Tibial nerve (tissue), 4 donors: Measurements from ENCODE around the gene STAM2. TPM values are rescaled to one million over a fixed set of nuclear protein-coding genes. Genes with fewer than 3 reads are reported as not detected.
"Not testable (repeated sequence)": the region's sequence is repeated elsewhere in the genome, so short reads cannot be mapped to it uniquely, and the experiment has no call there.

Source experiments
- DNase-seq, 2 donors: peaks; one replicate each; pipeline ENCODE4 v3.0.0-alpha.2; 2019; ENCODE audit warnings: low spot score in 2 of 2
- H3K27ac ChIP-seq, 4 donors: fragments of 200-600 bp; sonication (generic) in 3 of 4; one replicate each; pipeline ENCODE4 v1.5.1; 2017 to 2019; ENCODE audit warnings: mild to moderate bottlenecking in 1 of 4
- H3K27me3 ChIP-seq, 2 donors: fragments of 200-600 bp; sonication (generic) in 1 of 2; one replicate each; pipeline versions ENCODE4 v1.5.1 to v1.6.0; 2017 to 2019
- H3K36me3 ChIP-seq, 3 donors: fragments of 200-600 bp; sonication (generic); one replicate each; pipeline ENCODE4 v1.5.1; 2018 to 2019
- H3K4me1 ChIP-seq, 4 donors: fragments of 200-600 bp; sonication (generic) in 3 of 4; one replicate each; pipeline ENCODE4 v1.5.1; 2017 to 2019
- H3K4me3 ChIP-seq, 4 donors: fragments of 200-600 bp; sonication (generic) in 3 of 4; one replicate each; pipeline ENCODE4 v1.5.1; 2017 to 2019; ENCODE audit warnings: mild to moderate bottlenecking in 1 of 4, moderate library complexity in 1 of 4
- H3K9me3 ChIP-seq, 4 donors: fragments of 200-600 bp; sonication (generic) in 3 of 4; one replicate each; pipeline ENCODE4 v1.5.1; 2017 to 2019
- EP300 ChIP-seq, 2 donors: sonication (generic); formaldehyde crosslinking; IDR thresholded peaks; one replicate each; pipeline ENCODE4 v1.6.1; 2017; ENCODE audit warnings: antibody characterized with exemption in 2 of 2, mild to moderate bottlenecking in 1 of 2
- POLR2A ChIP-seq, 2 donors: fragments of 450-650 bp; IDR thresholded peaks; one replicate each; pipeline ENCODE4 v1.6.1; 2017; ENCODE audit warnings: antibody characterized with exemption in 2 of 2, mild to moderate bottlenecking in 2 of 2, moderate library complexity in 2 of 2
- WGBS, 2 donors: methylation state at CpG; one replicate each; pipeline ENCODE4 v1.1.5; 2018; 5-methylcytosine and 5-hydroxymethylcytosine counted together
- total RNA-seq, 4 donors: library from RNA; depleted of rRNA; stranded (reverse); fragments of >200 nt; gene quantifications; one replicate each; pipeline ENCODE4 v1.1.0, GENCODE V29; 2016
- TF ChIP-seq, protein P1 (sequence below), 5 experiments: fragments of 200-600 bp in 3 of 5; fragments of 450-650 bp in 2 of 5; sonication (generic) in 3 of 5; IDR thresholded peaks; one replicate each; pipeline ENCODE4 v1.5.1; 2016 to 2019; ENCODE audit warnings: antibody characterized with exemption in 5 of 5, mild to moderate bottlenecking in 3 of 5, moderate library complexity in 2 of 5

Gene STAM2
- total RNA-seq, 4 donors from 2014 or later: 18.9 to 45.4 (median 31.7) TPM

DNA sequence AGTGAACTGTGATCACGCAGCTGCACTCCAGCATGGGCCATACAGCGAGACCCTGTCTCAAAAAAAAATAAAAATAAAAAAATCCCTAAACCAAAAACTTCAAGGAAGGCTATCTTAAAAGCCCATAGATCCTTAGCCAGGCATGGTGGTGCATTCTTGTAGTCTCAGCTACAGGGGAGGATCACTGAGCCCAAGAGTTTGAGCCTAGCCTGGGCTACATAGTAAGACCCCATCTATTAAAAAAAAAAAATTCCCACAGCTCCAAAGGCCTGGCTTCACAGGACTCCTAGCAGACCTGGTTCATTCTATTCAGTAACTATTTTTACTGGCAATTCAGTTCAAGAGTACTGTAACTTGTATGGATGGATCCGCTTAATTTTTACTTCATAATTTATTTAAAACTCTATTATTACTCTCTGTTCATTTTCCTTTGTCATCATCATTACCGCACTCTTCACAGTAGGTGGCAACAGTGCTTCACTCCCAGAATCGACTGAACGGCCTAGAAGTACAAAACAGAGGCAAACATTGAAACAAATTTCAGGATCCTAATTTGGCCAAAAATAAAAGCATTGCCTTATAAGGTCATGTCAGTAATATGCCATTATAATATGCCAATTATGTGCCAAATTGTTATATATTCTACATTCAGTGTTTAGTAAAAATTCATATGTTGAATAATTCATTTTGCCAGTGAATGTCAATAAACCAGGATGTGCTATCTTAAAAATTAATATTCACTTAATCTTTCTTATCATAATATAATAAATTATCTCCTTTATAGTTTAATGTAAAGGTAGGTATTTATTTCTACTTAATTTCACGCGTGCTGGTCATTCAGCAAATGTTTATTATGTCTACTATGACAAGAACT, 14.3 kb upstream of the STAM2 start:
- Histone ChIP-seq H3K27ac (no peak overlapping the region), H3K4me1 (peaks cover 0 to 8% (median 0%) of the 10 kb centered on the region in 4 donors), H3K4me3 (no peak overlapping the region), H3K36me3 (no peaks in the 10 kb centered on the region), H3K27me3 (no peaks in the 10 kb centered on the region), H3K9me3 (peaks cover 0 to 6% (median 0%) of the 10 kb centered on the region in 4 donors)
- DNase-seq: peak in 1 of 2 donors; percentile 61
- WGBS, 2 donors: 40% methylated on average over 8 of the region's 8 CpGs
- TF ChIP-seq EP300 (IDR thresholded peaks at IDR 0.05) (peak in 1 of 2 donors; percentile 27), POLR2A (IDR thresholded peaks at IDR 0.05) (no peak)
- TF ChIP-seq, protein P1, sequence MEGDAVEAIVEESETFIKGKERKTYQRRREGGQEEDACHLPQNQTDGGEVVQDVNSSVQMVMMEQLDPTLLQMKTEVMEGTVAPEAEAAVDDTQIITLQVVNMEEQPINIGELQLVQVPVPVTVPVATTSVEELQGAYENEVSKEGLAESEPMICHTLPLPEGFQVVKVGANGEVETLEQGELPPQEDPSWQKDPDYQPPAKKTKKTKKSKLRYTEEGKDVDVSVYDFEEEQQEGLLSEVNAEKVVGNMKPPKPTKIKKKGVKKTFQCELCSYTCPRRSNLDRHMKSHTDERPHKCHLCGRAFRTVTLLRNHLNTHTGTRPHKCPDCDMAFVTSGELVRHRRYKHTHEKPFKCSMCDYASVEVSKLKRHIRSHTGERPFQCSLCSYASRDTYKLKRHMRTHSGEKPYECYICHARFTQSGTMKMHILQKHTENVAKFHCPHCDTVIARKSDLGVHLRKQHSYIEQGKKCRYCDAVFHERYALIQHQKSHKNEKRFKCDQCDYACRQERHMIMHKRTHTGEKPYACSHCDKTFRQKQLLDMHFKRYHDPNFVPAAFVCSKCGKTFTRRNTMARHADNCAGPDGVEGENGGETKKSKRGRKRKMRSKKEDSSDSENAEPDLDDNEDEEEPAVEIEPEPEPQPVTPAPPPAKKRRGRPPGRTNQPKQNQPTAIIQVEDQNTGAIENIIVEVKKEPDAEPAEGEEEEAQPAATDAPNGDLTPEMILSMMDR (IDR thresholded peaks at IDR 0.05): peak; percentile 69 to 83 (median 71)

DNA sequence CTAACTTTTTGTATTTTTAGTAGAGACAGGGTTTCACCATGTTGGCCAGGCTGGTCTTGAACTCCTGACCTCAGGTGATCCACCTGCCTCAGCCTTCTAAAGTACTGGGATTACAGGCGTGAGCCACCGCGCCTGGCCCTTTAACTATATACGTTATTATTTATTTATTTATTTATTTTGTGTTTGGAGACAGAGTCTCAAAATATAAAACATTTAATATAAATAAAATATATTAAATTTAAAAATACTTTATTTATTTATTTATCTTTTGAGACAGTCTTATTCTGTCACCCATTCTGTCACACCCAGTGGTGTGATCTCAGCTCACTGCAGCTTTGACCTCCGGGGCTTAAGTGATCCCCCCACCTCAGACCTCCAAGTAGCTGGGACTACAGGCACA, 11.2 kb upstream of the STAM2 start:
- H3K27me3 ChIP-seq, H3K4me1 ChIP-seq, H3K36me3 ChIP-seq, H3K9me3 ChIP-seq, H3K4me3 ChIP-seq, H3K27ac ChIP-seq, DNase-seq: not testable (repeated sequence)
- WGBS, 2 donors: 92 to 95% methylated on average over 5 of the region's 5 CpGs

DNA sequence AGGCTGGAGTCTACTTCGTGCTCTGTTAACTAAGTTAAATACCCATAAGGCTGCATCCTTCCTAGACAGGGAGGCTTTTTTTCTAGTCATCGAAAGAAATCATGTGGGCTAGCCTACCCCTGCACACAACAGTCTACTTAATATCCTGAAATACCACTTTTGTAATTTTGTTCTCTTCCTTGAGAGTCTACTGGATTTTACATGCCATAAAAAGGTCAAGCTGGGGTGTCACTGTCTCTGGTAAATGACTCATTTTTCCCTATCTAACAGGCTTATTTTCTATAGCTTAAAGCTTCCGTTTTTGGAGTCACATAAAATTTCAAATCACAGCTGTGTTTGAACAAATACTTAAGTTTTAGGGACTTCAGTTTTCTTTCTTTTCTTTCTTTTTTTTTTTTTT, 10.7 kb upstream of the STAM2 start:
- no peak for DNase-seq
- H3K27me3 ChIP-seq: no peaks in the 10 kb centered on the region
- no peak overlapping the region for H3K4me3 ChIP-seq
- H3K9me3 ChIP-seq: no peaks in the 10 kb centered on the region
- WGBS, 2 donors: 60 to 66% methylated on average over 3 of the region's 3 CpGs
- no peaks in the 10 kb centered on the region for H3K36me3 ChIP-seq
- peaks cover 0 to 8% (median 0%) of the 10 kb centered on the region in 4 donors for H3K4me1 ChIP-seq
- H3K27ac ChIP-seq: no peak overlapping the region
- no peak for TF ChIP-seq POLR2A (IDR thresholded peaks at IDR 0.05)
- TF ChIP-seq, protein P1 (IDR thresholded peaks at IDR 0.05): no peak
- no peak for TF ChIP-seq EP300 (IDR thresholded peaks at IDR 0.05)

DNA sequence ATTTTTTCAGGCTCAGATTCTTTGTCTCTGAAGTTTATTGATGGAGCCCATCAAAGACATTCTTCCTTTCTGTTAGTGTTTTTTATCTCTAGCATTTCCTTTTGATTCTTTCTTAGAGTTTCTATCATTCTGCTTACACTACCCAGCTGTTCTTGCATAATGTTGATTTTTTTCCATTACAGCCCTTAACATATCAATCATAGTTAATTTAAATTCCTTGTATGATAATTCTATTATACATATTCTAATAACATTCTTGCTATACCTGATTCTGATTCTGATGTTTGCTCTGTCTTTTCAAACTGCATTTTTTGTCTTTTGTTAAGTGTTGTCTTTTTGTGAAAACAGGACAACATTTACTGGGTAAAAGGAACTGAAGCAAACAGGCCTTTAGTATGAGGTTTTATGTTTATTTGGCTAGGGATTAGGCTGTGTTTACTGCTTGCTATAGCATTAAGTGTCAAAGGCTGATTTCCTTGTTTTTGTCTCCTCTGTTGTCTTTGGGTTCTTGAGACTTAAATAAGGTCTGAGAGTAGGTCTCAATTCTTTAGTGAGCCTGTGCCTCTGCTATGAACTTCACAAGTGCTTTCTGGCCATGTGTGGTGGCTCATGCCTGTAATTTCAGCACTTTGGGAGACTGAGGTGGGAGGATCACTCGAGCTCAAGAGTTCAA, 8.0 kb upstream of the STAM2 start:
- H3K27ac ChIP-seq: no peak overlapping the region
- no peak for DNase-seq
- no peaks in the 10 kb centered on the region for H3K27me3 ChIP-seq
- H3K4me3 ChIP-seq: no peak overlapping the region
- no peaks in the 10 kb centered on the region for H3K4me1 ChIP-seq
- H3K36me3 ChIP-seq: no peaks in the 10 kb centered on the region
- no peaks in the 10 kb centered on the region for H3K9me3 ChIP-seq
- 0% methylated on average over 1 of the region's 1 CpG for WGBS, 2 donors
- no peak for TF ChIP-seq POLR2A (IDR thresholded peaks at IDR 0.05)
- TF ChIP-seq, protein P1 (IDR thresholded peaks at IDR 0.05): no peak
- TF ChIP-seq EP300 (IDR thresholded peaks at IDR 0.05): no peak

DNA sequence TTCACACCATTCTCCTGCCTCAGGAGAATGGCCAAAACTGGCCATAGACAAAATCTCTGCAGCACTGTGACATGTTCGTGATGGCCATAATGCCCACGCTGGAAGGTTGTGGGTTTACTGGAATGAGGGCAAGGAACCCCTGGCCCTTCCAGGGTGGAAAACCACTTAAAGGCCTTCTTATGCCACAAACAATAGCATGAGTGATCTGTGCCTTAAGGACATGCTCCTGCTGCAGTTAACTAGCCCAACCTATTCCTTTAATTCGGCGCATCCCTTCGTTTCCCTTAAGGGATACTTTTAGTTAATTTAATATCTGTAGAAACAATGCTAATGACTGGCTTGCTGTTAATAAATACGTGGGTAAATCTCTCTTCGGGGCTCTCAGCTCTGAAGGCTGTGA, 2.1 kb upstream of the STAM2 start:
- WGBS, 2 donors: 92 to 98% methylated on average over 5 of the region's 7 CpGs

DNA sequence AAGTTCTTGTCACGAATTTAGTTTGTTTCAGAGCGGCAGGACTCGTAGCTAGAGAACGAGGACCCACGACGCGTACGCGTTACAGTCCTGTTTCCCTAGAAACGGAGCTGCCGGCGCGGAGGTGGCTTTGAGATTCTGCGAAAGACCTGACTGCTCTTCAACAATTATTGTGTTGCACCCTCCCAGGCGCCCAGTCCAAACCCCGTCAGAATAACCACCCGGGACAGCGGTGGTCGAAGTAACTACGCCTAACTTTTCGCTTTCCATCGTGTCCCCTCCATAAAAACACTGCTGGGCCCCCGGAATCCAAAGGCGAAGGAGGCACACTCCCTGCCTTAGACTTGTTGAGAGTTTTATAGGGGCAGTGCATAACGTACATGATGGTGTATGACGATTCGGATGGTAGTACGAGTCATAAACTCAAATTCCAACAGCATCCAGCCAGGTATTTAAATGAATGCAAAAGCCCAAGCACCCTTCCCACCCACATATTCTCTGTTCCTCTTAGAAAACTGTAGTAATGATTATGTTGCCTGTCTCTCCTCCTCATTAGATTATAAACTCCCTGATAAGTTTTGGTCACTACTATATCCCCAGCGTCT, 651 bp upstream of the STAM2 start:
- TF ChIP-seq POLR2A (IDR thresholded peaks at IDR 0.05): no peak
- TF ChIP-seq EP300 (IDR thresholded peaks at IDR 0.05): no peak
- TF ChIP-seq, protein P1 (IDR thresholded peaks at IDR 0.05): no peak
- H3K36me3 ChIP-seq: no peaks in the 10 kb centered on the region
- no peaks in the 10 kb centered on the region for H3K27me3 ChIP-seq
- H3K4me1 ChIP-seq: peaks cover 2 to 32% (median 23%) of the 10 kb centered on the region in 4 donors
- H3K4me3 ChIP-seq: peak overlapping the region; percentile 62 to 89 (median 73)
- H3K27ac ChIP-seq: peak overlapping the region; percentile 90 to 96 (median 92)
- H3K9me3 ChIP-seq: no peaks in the 10 kb centered on the region
- DNase-seq: no peak
- 4 to 7% methylated on average over 21 to 29 of the region's 29 CpGs for WGBS, 2 donors

More for the DNA sequence above, 2.1 kb upstream of the STAM2 start:
- not testable (repeated sequence) for H3K4me3 ChIP-seq, H3K27me3 ChIP-seq, H3K36me3 ChIP-seq, H3K27ac ChIP-seq, H3K9me3 ChIP-seq, DNase-seq
- H3K4me1 ChIP-seq: peaks cover 0 to 18% (median 11%) of the 10 kb centered on the region in 4 donors
